Colonic mucosa (tissue), 4 donors: ENCODE data around the gene FAM174A. TPM values are rescaled to one million over a fixed set of nuclear protein-coding genes. Genes with fewer than 3 reads are reported as not detected.

ENCODE experiments used
- DNase-seq: peaks from one replicate; pipeline ENCODE4 v3.0.0-alpha.2; 2020
- H3K27ac ChIP-seq: fragments of 200-600 bp; one replicate; pipeline ENCODE4 v1.8.0; 2021
- H3K27me3 ChIP-seq: fragments of 200-600 bp; one replicate; pipeline ENCODE4 v1.8.0; 2021
- H3K36me3 ChIP-seq: fragments of 200-600 bp; one replicate; pipeline ENCODE4 v1.8.0; 2021
- H3K4me1 ChIP-seq: fragments of 200-600 bp; one replicate; pipeline ENCODE4 v1.8.0; 2021; ENCODE audit warnings: mild to moderate bottlenecking
- H3K4me3 ChIP-seq: fragments of 200-600 bp; one replicate; pipeline ENCODE4 v1.8.0; 2021
- H3K9ac ChIP-seq, 2 donors: one replicate each; pipeline ENCODE4 v1.7.0; 2013; ENCODE audit warnings: control low read depth in 2 of 2, low read depth in 2 of 2, low read length in 2 of 2
- H3K9me3 ChIP-seq: fragments of 200-600 bp; one replicate; pipeline ENCODE4 v1.8.0; 2021
- intact Hi-C: fragments of 100-400 bp; cut with DNase I; formaldehyde crosslinking; loops from one replicate; pipeline ENCODE4 v1.14.1; 2022
- total RNA-seq, 2 donors: library from RNA; stranded (reverse); fragmentation: NEBNext Ultra II Directional in 1 of 2; extraction: Animal tissue kit (Norgen Biotek cat#: 25700) in 1 of 2; gene quantifications; one replicate each; pipeline ENCODE4 v1.2.1, GENCODE V29; 2021
- TF ChIP-seq, protein P1 (sequence below): fragments of 200-600 bp; IDR thresholded peaks from one replicate; pipeline ENCODE4 v1.8.0; 2022; ENCODE audit warnings: antibody characterized with exemption, mild to moderate bottlenecking
- donor health status: healthy.
- donor health status: DM: no; HTN: no; CAD: no.
- donor health status: DM: no; HTN: no; CAD: no.

The FAM174A gene
- total RNA-seq, result 10 to 100 TPM; 16.4 to 17.6 TPM

GRCh38 chr5:100535060-100536005 lies at the start of gene FAM174A:
FAM174A (plus strand) TSS chr5:100535374; CDS start chr5:100535531, 157 bp downstream.
- DNase-seq, result peak; percentile 98
- H3K27ac ChIP-seq, result peak within 1 kb of the TSS; percentile 75
- H3K36me3 ChIP-seq, result no peaks in the 10 kb centered on the region
- intact Hi-C loops, result no loop called here
- H3K9me3 ChIP-seq, result no peaks in the 10 kb centered on the region
- no peaks in the 10 kb centered on the region for H3K27me3 ChIP-seq
- TF ChIP-seq, protein P1, sequence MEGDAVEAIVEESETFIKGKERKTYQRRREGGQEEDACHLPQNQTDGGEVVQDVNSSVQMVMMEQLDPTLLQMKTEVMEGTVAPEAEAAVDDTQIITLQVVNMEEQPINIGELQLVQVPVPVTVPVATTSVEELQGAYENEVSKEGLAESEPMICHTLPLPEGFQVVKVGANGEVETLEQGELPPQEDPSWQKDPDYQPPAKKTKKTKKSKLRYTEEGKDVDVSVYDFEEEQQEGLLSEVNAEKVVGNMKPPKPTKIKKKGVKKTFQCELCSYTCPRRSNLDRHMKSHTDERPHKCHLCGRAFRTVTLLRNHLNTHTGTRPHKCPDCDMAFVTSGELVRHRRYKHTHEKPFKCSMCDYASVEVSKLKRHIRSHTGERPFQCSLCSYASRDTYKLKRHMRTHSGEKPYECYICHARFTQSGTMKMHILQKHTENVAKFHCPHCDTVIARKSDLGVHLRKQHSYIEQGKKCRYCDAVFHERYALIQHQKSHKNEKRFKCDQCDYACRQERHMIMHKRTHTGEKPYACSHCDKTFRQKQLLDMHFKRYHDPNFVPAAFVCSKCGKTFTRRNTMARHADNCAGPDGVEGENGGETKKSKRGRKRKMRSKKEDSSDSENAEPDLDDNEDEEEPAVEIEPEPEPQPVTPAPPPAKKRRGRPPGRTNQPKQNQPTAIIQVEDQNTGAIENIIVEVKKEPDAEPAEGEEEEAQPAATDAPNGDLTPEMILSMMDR, result no peak
- peaks cover 9% of the 10 kb centered on the region for H3K4me1 ChIP-seq
- H3K9ac ChIP-seq, result peak within 1 kb of the TSS; percentile 89 to 90
- peak within 1 kb of the TSS; percentile 64 for H3K4me3 ChIP-seq

DNA sequence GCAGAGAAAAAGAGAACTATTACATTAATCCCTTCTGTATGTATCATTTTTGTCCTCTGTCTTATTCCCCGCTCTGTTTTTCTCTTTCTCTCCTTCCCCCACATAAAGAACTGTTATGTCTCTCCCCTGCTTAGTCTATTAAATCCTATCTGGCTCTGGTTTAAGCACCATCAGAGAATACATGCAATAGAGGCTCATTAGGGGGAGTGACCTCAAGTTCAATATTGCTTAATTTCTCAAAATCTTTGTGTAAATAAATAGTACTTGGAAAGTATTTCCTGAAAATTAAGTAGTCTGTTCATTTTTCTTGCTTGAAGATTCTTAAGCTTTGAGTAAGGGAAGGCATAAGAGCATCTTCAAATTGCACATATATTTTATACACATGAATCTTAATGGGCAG lies 41.2 kb upstream of the FAM174A start:
- H3K36me3 ChIP-seq, result no peaks in the 10 kb centered on the region
- H3K9me3 ChIP-seq, result no peaks in the 10 kb centered on the region
- no peak overlapping the region for H3K9ac ChIP-seq
- H3K27me3 ChIP-seq, result no peaks in the 10 kb centered on the region
- TF ChIP-seq, protein P1, result no peak
- no peak for DNase-seq
- intact Hi-C loops, result no loop called here
- H3K27ac ChIP-seq, result no peak overlapping the region
- no peaks in the 10 kb centered on the region for H3K4me1 ChIP-seq
- no peak overlapping the region for H3K4me3 ChIP-seq

DNA sequence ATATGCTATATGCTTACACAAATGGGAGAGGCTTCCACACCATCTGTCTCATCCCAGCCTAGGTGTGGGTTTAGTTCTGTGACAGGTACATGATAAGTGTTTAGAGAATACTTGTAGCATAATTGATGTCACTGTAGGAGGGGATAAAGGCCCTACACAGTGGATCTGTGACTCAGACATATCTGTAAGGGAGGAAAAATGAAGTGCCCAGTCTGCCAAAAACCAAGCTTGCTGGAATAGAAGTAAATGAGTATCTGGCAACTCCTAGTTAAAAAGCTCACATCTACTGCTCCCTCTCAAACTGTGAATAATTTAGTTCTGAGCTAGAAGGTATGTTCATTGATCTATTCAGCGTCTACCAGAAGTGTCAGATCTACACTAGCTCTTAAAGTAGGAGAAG lies 38.9 kb upstream of the FAM174A start:
- intact Hi-C loops, result no loop called here
- no peak overlapping the region for H3K9ac ChIP-seq
- H3K27ac ChIP-seq, result no peak overlapping the region
- H3K27me3 ChIP-seq, result no peaks in the 10 kb centered on the region
- H3K4me1 ChIP-seq, result no peaks in the 10 kb centered on the region
- TF ChIP-seq, protein P1, result no peak
- DNase-seq, result no peak
- H3K36me3 ChIP-seq, result no peaks in the 10 kb centered on the region
- H3K4me3 ChIP-seq, result no peak overlapping the region
- H3K9me3 ChIP-seq, result no peaks in the 10 kb centered on the region

DNA sequence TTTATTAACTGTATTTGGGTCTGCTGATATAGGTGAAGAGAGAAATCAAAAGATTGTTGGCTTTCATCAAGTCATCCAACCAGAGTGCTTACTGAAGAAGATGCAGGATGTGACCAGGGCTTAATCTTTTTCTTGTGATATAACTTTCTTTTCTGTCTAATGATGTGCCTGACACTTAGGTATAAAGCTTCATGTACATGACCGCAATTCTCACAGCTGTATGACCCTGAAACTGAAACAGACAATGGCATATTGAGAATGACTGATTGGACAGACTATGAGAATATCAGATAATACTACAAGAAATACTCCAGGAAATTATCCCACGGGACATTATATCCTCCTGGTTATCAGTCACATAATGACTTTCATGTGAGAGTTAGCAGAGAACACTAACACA lies 32.5 kb upstream of the FAM174A start:
- Histone ChIP-seq H3K27ac (no peak overlapping the region), H3K4me1 (no peaks in the 10 kb centered on the region), H3K36me3 (no peaks in the 10 kb centered on the region), H3K9me3 (no peaks in the 10 kb centered on the region), H3K27me3 (no peaks in the 10 kb centered on the region), H3K9ac (no peak overlapping the region), H3K4me3 (no peak overlapping the region)
- TF ChIP-seq, protein P1, result no peak
- DNase-seq, result no peak
- intact Hi-C loops, result no loop called here

GRCh38 chr5:100505984-100506670 lies 29.0 kb upstream of the FAM174A start:
- Histone ChIP-seq H3K9ac (no peak overlapping the region), H3K4me1 (no peaks in the 10 kb centered on the region), H3K9me3 (no peaks in the 10 kb centered on the region), H3K27me3 (no peaks in the 10 kb centered on the region), H3K36me3 (no peaks in the 10 kb centered on the region), H3K4me3 (no peak overlapping the region), H3K27ac (no peak overlapping the region)
- intact Hi-C loops, result no loop called here
- no peak for DNase-seq
- TF ChIP-seq, protein P1, result no peak
